Sigmoid colon (tissue), 7 donors: Measurements from ENCODE around the gene OR51B4. TPM values are rescaled to one million over a fixed set of nuclear protein-coding genes. Genes with fewer than 3 reads are reported as not detected.

Experiments
- DNase-seq: peaks from one replicate; pipeline ENCODE4 v3.0.0-alpha.2; 2019
- H3K27ac ChIP-seq, 4 donors: fragments of 200-600 bp; sonication (generic); one replicate each; pipeline ENCODE4 v1.5.1; 2016 to 2019; ENCODE audit warnings: mild to moderate bottlenecking in 1 of 4
- H3K27me3 ChIP-seq, 3 donors: fragments of 200-600 bp; sonication (generic); one replicate each; pipeline ENCODE4 v1.5.1; 2019; ENCODE audit warnings: mild to moderate bottlenecking in 1 of 3
- H3K36me3 ChIP-seq, 4 donors: fragments of 200-600 bp; sonication (generic); one replicate each; pipeline ENCODE4 v1.5.1; 2016 to 2019
- H3K4me1 ChIP-seq, 4 donors: fragments of 200-600 bp; sonication (generic); one replicate each; pipeline ENCODE4 v1.5.1; 2017 to 2019
- H3K4me3 ChIP-seq, 4 donors: fragments of 200-600 bp; sonication (generic); one replicate each; pipeline ENCODE4 v1.5.1; 2017 to 2019; ENCODE audit warnings: mild to moderate bottlenecking in 2 of 4, moderate library complexity in 1 of 4
- H3K9me3 ChIP-seq, 4 donors: fragments of 200-600 bp in 3 of 4; sonication (generic) in 3 of 4; one replicate each; pipeline versions ENCODE4 v1.5.1 to v1.6.1; 2013 to 2019
- CTCF ChIP-seq, 4 experiments: fragments of 450-650 bp in 3 of 4; fragments of 200-600 bp in 1 of 4; IDR thresholded peaks; one replicate each; pipeline ENCODE4 v1.5.1; 2016 to 2019; ENCODE audit warnings: antibody characterized with exemption in 4 of 4, mild to moderate bottlenecking in 3 of 4, moderate library complexity in 2 of 4
- EP300 ChIP-seq, 4 donors: sonication (generic); formaldehyde crosslinking; IDR thresholded peaks; one replicate each; pipeline ENCODE4 v1.6.1; 2017; ENCODE audit warnings: antibody characterized with exemption in 4 of 4
- POLR2A ChIP-seq, 2 donors: fragments of 450-650 bp; IDR thresholded peaks; one replicate each; pipeline ENCODE4 v1.6.1; 2016; ENCODE audit warnings: antibody characterized with exemption in 2 of 2, mild to moderate bottlenecking in 2 of 2, moderate library complexity in 2 of 2
- POLR2AphosphoS5 ChIP-seq, 4 donors: sonication (generic); formaldehyde crosslinking; IDR thresholded peaks; one replicate each; pipeline ENCODE4 v1.6.1; 2017; ENCODE audit warnings: antibody characterized with exemption in 4 of 4
- WGBS, 2 donors: extraction: QIAGEN DNeasy Blood & Tissue Kit; methylation state at CpG; one replicate each; pipeline ENCODE4 v1.1.7; 2013; 5-methylcytosine and 5-hydroxymethylcytosine counted together
- intact Hi-C: fragments of 100-400 bp; cut with DNase I; formaldehyde crosslinking; loops from one replicate; pipeline ENCODE4 v1.15.1; 2023
- polyA plus RNA-seq, 3 donors: library from polyadenylated mRNA; stranded (reverse); fragments of 200-250 nt; gene quantifications; one replicate each; pipeline ENCODE4 v1.2.3, GENCODE V29; 2013
- total RNA-seq, 4 donors: library from RNA; depleted of rRNA; stranded (reverse); fragments of >200 nt; gene quantifications; one replicate each; pipeline ENCODE4 v1.1.0, GENCODE V29; 2016
- donor health status: healthy with polysubstance abuse.
- donor health status: Bipolar disorder and iron deficiency.
- donor health status: healthy.

The OR51B4 gene, protein sequence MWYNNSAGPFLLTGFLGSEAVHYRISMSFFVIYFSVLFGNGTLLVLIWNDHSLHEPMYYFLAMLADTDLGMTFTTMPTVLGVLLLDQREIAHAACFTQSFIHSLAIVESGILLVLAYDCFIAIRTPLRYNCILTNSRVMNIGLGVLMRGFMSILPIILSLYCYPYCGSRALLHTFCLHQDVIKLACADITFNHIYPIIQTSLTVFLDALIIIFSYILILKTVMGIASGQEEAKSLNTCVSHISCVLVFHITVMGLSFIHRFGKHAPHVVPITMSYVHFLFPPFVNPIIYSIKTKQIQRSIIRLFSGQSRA
- not detected for total RNA-seq
- polyA plus RNA-seq = not detected

DNA sequence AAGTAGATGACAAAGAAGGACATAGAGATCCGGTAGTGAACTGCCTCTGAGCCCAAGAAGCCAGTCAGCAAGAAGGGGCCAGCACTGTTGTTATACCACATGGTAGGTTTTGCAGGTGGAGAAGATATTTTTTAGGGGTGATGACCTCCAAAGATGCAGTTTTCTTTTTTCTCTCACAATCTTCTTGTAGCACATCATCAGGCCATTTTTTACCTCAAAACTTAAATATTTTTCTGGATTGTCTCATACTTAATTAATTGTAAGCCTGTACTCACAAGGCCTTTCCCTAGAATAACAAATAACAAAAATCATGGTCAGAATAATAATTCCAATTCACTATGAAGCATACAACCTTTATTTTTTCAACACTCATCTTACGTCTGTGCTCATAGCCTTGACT, at the start of gene OR51B4:
TSS of gene OR51B4 (minus strand) at position 101 of the 400 bp plus-strand sequence. CDS start at position 101, 0 bp downstream.
- no peak for TF ChIP-seq POLR2A (IDR thresholded peaks at IDR 0.05)
- no peak for TF ChIP-seq POLR2AphosphoS5 (IDR thresholded peaks at IDR 0.05)
- TF ChIP-seq CTCF (IDR thresholded peaks at IDR 0.05) = no peak
- TF ChIP-seq EP300 (IDR thresholded peaks at IDR 0.05) = no peak
- no peaks in the 10 kb centered on the region for H3K4me1 ChIP-seq
- DNase-seq = no peak
- H3K4me3 ChIP-seq = no peak within 1 kb of the TSS
- no peaks in the 10 kb centered on the region for H3K27me3 ChIP-seq
- H3K36me3 ChIP-seq = no peaks in the 10 kb centered on the region
- no peaks in the 10 kb centered on the region for H3K9me3 ChIP-seq
- intact Hi-C loops = no loop called here
- H3K27ac ChIP-seq = no peak within 1 kb of the TSS
- 83 to 88% methylated on average over 2 of the region's 2 CpGs for WGBS, 2 donors

DNA sequence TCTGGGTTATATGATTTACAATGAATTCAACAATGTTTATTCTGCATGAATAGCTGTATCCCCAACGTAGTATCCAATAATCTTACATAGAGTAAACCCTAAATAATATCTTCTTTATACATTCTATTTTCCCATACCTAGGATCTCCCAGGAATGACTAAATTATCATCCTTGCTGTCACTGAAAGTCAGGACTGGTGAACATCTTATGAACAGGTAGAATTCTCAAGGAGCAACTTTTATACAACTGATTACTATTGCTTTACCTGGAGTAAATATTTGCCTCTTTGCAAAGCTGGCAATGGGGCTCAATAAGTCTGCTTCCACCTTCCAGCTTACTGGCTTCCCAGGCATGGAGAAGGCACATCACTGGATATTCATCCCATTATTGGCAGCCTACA, 49.5 kb upstream of the OR51B4 start, which contains the start of gene OR51B6:
TSS of gene OR51B6 (plus strand) at position 301 of the 400 bp plus-strand sequence. CDS start at position 301, 0 bp downstream.
- H3K27ac ChIP-seq = no peak within 1 kb of the TSS
- no peaks in the 10 kb centered on the region for H3K4me1 ChIP-seq
- intact Hi-C loops = no loop called here
- no peak for DNase-seq
- TF ChIP-seq POLR2AphosphoS5 (IDR thresholded peaks at IDR 0.05) = no peak
- no peak for TF ChIP-seq CTCF (IDR thresholded peaks at IDR 0.05)
- no peak for TF ChIP-seq EP300 (IDR thresholded peaks at IDR 0.05)
- no peak for TF ChIP-seq POLR2A (IDR thresholded peaks at IDR 0.05)
- WGBS, 2 donors = 24 to 55% methylated on average over 1 of the region's 1 CpG
- H3K36me3 ChIP-seq = no peaks in the 10 kb centered on the region
- no peak within 1 kb of the TSS for H3K4me3 ChIP-seq
- H3K27me3 ChIP-seq = no peaks in the 10 kb centered on the region
- H3K9me3 ChIP-seq = no peaks in the 10 kb centered on the region

GRCh38 chr11:5349550-5349949, 47.8 kb upstream of the OR51B4 start:
- no peak for TF ChIP-seq POLR2AphosphoS5 (IDR thresholded peaks at IDR 0.05)
- no peak for TF ChIP-seq EP300 (IDR thresholded peaks at IDR 0.05)
- TF ChIP-seq CTCF (IDR thresholded peaks at IDR 0.05) = no peak
- TF ChIP-seq POLR2A (IDR thresholded peaks at IDR 0.05) = no peak
- 42 to 53% methylated on average over 1 of the region's 1 CpG for WGBS, 2 donors
- Histone ChIP-seq H3K9me3 (no peaks in the 10 kb centered on the region), H3K4me3 (no peak overlapping the region), H3K4me1 (no peaks in the 10 kb centered on the region), H3K27me3 (no peaks in the 10 kb centered on the region), H3K27ac (no peak overlapping the region), H3K36me3 (no peaks in the 10 kb centered on the region)
- no peak for DNase-seq
- intact Hi-C loops = no loop called here

DNA sequence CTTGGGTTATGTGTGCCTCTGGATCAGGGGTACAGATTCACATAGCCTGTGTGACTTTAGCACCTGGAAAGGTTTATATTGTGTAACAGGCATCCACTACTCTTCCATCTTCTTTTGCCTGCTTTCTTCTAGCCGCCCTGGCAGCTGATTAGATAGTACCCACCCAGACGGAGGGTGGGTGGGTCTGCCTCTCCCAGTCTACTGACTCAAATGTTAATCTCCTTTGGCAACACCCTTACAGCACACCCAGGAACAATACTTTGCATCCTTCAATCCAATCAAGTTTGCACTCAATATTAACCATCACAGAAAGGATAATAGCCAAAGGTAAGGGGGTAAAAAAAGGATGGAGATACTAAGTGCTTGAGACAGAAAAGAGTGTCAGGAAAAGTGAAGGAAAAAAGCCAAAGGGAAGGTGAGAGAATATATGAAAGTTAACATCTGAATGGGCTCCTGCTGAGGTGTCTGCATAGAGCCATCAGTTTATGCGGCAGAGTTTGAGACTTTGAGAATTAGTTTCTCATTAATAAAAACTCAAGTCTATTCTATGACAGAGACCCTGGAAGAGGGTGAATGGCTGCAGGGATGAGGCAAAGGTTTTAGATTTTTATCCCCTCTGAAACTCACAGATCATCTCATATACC, 46.9 kb upstream of the OR51B4 start:
- no peaks in the 10 kb centered on the region for H3K27me3 ChIP-seq
- 28 to 60% methylated on average over 3 of the region's 3 CpGs for WGBS, 2 donors
- TF ChIP-seq EP300 (IDR thresholded peaks at IDR 0.05) (no peak), POLR2A (IDR thresholded peaks at IDR 0.05) (no peak), POLR2AphosphoS5 (IDR thresholded peaks at IDR 0.05) (no peak), CTCF (IDR thresholded peaks at IDR 0.05) (no peak)
- DNase-seq = no peak
- no peaks in the 10 kb centered on the region for H3K9me3 ChIP-seq
- no peak overlapping the region for H3K27ac ChIP-seq
- no peaks in the 10 kb centered on the region for H3K36me3 ChIP-seq
- H3K4me3 ChIP-seq = no peak overlapping the region
- intact Hi-C loops = no loop called here
- no peaks in the 10 kb centered on the region for H3K4me1 ChIP-seq
